Measurements from ENCODE around the gene RBM47.

Gene RBM47

GRCh38 chr4:40612283-40612682, 17.4 kb downstream of the RBM47 start:
- TF ChIP-seq USF1 (IDR thresholded peaks at IDR 0.05) = no peak
- TF ChIP-seq EGR1 (IDR thresholded peaks at IDR 0.05) = no peak
- TF ChIP-seq TEAD4 (IDR thresholded peaks at IDR 0.05) = no peak
- no peak for TF ChIP-seq ZBTB7A (IDR thresholded peaks at IDR 0.05; ENCODE audit: low read depth)
- TF ChIP-seq YY1 (IDR thresholded peaks at IDR 0.05; ENCODE audit: low read depth) = no peak
- TF ChIP-seq RAD21 (IDR thresholded peaks at IDR 0.05; ENCODE audit: low read depth) = no peak
- TF ChIP-seq TAF1 (IDR thresholded peaks at IDR 0.05; ENCODE audit: low read depth) = no peak
- TF ChIP-seq EP300 (IDR thresholded peaks at IDR 0.05; ENCODE audit: borderline replicate concordance) = no peak
- TF ChIP-seq TCF12 (IDR thresholded peaks at IDR 0.05; ENCODE audit: low read depth) = no peak
- no peak for TF ChIP-seq CEBPB (IDR thresholded peaks at IDR 0.05)
- TF ChIP-seq MAX (IDR thresholded peaks at IDR 0.05) = no peak
- TF ChIP-seq NFIC (IDR thresholded peaks at IDR 0.05) = no peak
- TF ChIP-seq CREB1 (IDR thresholded peaks at IDR 0.05; ENCODE audit: low read depth) = no peak

GRCh38 chr4:40608628-40609027, 21.0 kb downstream of the RBM47 start:
- TF ChIP-seq EP300 (IDR thresholded peaks at IDR 0.05; ENCODE audit: borderline replicate concordance) (no peak), FOXM1 (IDR thresholded peaks at IDR 0.05; ENCODE audit: borderline replicate concordance, low read depth) (no peak), MAX (IDR thresholded peaks at IDR 0.05) (no peak), TAF1 (IDR thresholded peaks at IDR 0.05; ENCODE audit: low read depth) (no peak), TEAD4 (IDR thresholded peaks at IDR 0.05) (no peak), RAD21 (IDR thresholded peaks at IDR 0.05; ENCODE audit: low read depth) (no peak), USF1 (IDR thresholded peaks at IDR 0.05) (no peak), REST (IDR thresholded peaks at IDR 0.05; ENCODE audit: low read depth) (no peak), YY1 (IDR thresholded peaks at IDR 0.05; ENCODE audit: low read depth) (no peak), NFIC (IDR thresholded peaks at IDR 0.05) (no peak), EGR1 (IDR thresholded peaks at IDR 0.05) (no peak), ZBTB7A (IDR thresholded peaks at IDR 0.05; ENCODE audit: low read depth) (no peak)

GRCh38 chr4:40607221-40607620, 22.4 kb downstream of the RBM47 start:
- TF ChIP-seq ZBTB7A (IDR thresholded peaks at IDR 0.05; ENCODE audit: low read depth) (no peak), RAD21 (IDR thresholded peaks at IDR 0.05; ENCODE audit: low read depth) (no peak), REST (IDR thresholded peaks at IDR 0.05; ENCODE audit: low read depth) (no peak), EGR1 (IDR thresholded peaks at IDR 0.05) (no peak), EP300 (IDR thresholded peaks at IDR 0.05; ENCODE audit: borderline replicate concordance) (no peak), FOXM1 (IDR thresholded peaks at IDR 0.05; ENCODE audit: borderline replicate concordance, low read depth) (no peak), MAX (IDR thresholded peaks at IDR 0.05) (no peak), NFIC (IDR thresholded peaks at IDR 0.05) (no peak), CREB1 (IDR thresholded peaks at IDR 0.05; ENCODE audit: low read depth) (no peak), USF1 (IDR thresholded peaks at IDR 0.05) (no peak), TCF12 (IDR thresholded peaks at IDR 0.05; ENCODE audit: low read depth) (no peak), CEBPB (IDR thresholded peaks at IDR 0.05) (no peak), TAF1 (IDR thresholded peaks at IDR 0.05; ENCODE audit: low read depth) (no peak), TEAD4 (IDR thresholded peaks at IDR 0.05) (no peak), YY1 (IDR thresholded peaks at IDR 0.05; ENCODE audit: low read depth) (no peak)

GRCh38 chr4:40606239-40606767, 23.4 kb downstream of the RBM47 start:
- TF ChIP-seq ZBTB7A (IDR thresholded peaks at IDR 0.05; ENCODE audit: low read depth) (no peak), RAD21 (IDR thresholded peaks at IDR 0.05; ENCODE audit: low read depth) (no peak), EP300 (IDR thresholded peaks at IDR 0.05; ENCODE audit: borderline replicate concordance) (no peak), TCF12 (IDR thresholded peaks at IDR 0.05; ENCODE audit: low read depth) (no peak), EGR1 (IDR thresholded peaks at IDR 0.05) (no peak), CREB1 (IDR thresholded peaks at IDR 0.05; ENCODE audit: low read depth) (no peak), MAX (IDR thresholded peaks at IDR 0.05) (no peak), TAF1 (IDR thresholded peaks at IDR 0.05; ENCODE audit: low read depth) (no peak), TEAD4 (IDR thresholded peaks at IDR 0.05) (no peak)

GRCh38 chr4:40603281-40603680, 26.4 kb downstream of the RBM47 start:
- TF ChIP-seq TCF12 (IDR thresholded peaks at IDR 0.05; ENCODE audit: low read depth) (no peak), EP300 (IDR thresholded peaks at IDR 0.05; ENCODE audit: borderline replicate concordance) (no peak), FOXM1 (IDR thresholded peaks at IDR 0.05; ENCODE audit: borderline replicate concordance, low read depth) (no peak), EGR1 (IDR thresholded peaks at IDR 0.05) (no peak)
